ENCODE measurements around the gene GP1BB. TPM values are rescaled to one million over a fixed set of nuclear protein-coding genes. Genes with fewer than 3 reads are reported as not detected.

The GP1BB gene
- total and polyA plus RNA-seq, 10 of the 15 experiments (the other 5 are each of a cell fraction or from before 2014, with no cell fraction given) = 0.05 to 0.28 (median 0.28) TPM; not detected in 7

GRCh38 chr22:19717691-19718455, 5.5 kb upstream of the GP1BB start (continued):
- TF ChIP-seq CUX1 (IDR thresholded peaks at IDR 0.05; ENCODE audit: insufficient replicate concordance, low read depth, low read length) (no peak), SPI1 (IDR thresholded peaks at IDR 0.05; ENCODE audit: borderline replicate concordance, insufficient read depth, low read depth, low read length) (no peak), DPF2 (IDR thresholded peaks at IDR 0.05) (peak; percentile 55), NR2C2 (IDR thresholded peaks at IDR 0.05; ENCODE audit: borderline replicate concordance, control insufficient read depth, insufficient read length, low read depth) (no peak), PML (IDR thresholded peaks at IDR 0.05; ENCODE audit: low read length) (no peak), ATF3 (IDR thresholded peaks at IDR 0.05; ENCODE audit: borderline replicate concordance, extremely low read depth, low read depth, low read length) (no peak), HDAC6 (IDR thresholded peaks at IDR 0.05; ENCODE audit: unreplicated experiment) (no peak), IKZF1 (conservative IDR thresholded peaks at IDR 0.05) (peak; percentile 41; the same call in 1 of the 2 replicates), FOS (IDR thresholded peaks at IDR 0.05; ENCODE audit: borderline replicate concordance, extremely low read depth, insufficient read length) (no peak), PAX8 (IDR thresholded peaks at IDR 0.05) (no peak), PBX3 (IDR thresholded peaks at IDR 0.05; ENCODE audit: insufficient replicate concordance, low read depth, low read length) (no peak), NBN (IDR thresholded peaks at IDR 0.05) (no peak), ZNF592 (IDR thresholded peaks at IDR 0.05) (0 out of 2 replicates have a peak, but pooled peaks have one; percentile 25), ESRRA (IDR thresholded peaks at IDR 0.05; ENCODE audit: low read length) (no peak), BACH1 (IDR thresholded peaks at IDR 0.05; ENCODE audit: borderline replicate concordance) (peak; percentile 64; the same call in 1 of the 2 replicates), TCF7 (IDR thresholded peaks at IDR 0.05; ENCODE audit: borderline replicate concordance) (no peak), SMC3 (IDR thresholded peaks at IDR 0.05; ENCODE audit: borderline replicate concordance, low read length) (peak; percentile 42; the same call in 1 of the 2 replicates), RAD51 (IDR thresholded peaks at IDR 0.05) (no peak), CHD2 (IDR thresholded peaks at IDR 0.05; ENCODE audit: borderline replicate concordance, low read depth, low read length) (no peak), SP1 (IDR thresholded peaks at IDR 0.05; ENCODE audit: low read depth, low read length) (peak; percentile 27)
